Activated naive CD4-positive, alpha-beta T cell treated with anti-CD3 and anti-CD28 coated beads, Interleukin-2, amount 10 ng/mL, durations not matched to agents 7 days and 5 days (primary cell): ENCODE results near the gene INS.

ENCODE experiments used
- CTCF ChIA-PET: fragments of 350-600 bp; sonication (Branson Sonifier 250); formaldehyde crosslinking; loops from one replicate; lab custom pipeline; 2021; ENCODE audit warnings: antibody characterized with exemption; lab: Charles Lee
- DNase-seq: peaks from one replicate; pipeline ENCODE4 v3.0.0-alpha.2; 2020
- H3K27ac Mint-ChIP-seq: one replicate; pipeline ENCODE4 v1.8.0; 2021; ENCODE audit warnings: mild to moderate bottlenecking, moderate library complexity, mixed read lengths
- H3K27me3 Mint-ChIP-seq: one replicate; pipeline ENCODE4 v1.8.0; 2021; ENCODE audit warnings: mild to moderate bottlenecking, mixed read lengths
- H3K36me3 Mint-ChIP-seq: one replicate; pipeline ENCODE4 v1.8.0; 2021; ENCODE audit warnings: mixed read lengths
- H3K4me1 Mint-ChIP-seq: one replicate; pipeline ENCODE4 v1.8.0; 2021; ENCODE audit warnings: mixed read lengths
- H3K4me3 Mint-ChIP-seq: one replicate; pipeline ENCODE4 v1.8.0; 2021; ENCODE audit warnings: mild to moderate bottlenecking, moderate library complexity, mixed read lengths
- H3K9me3 Mint-ChIP-seq: one replicate; pipeline ENCODE4 v1.8.0; 2021; ENCODE audit warnings: mixed read lengths

The INS gene

DNA sequence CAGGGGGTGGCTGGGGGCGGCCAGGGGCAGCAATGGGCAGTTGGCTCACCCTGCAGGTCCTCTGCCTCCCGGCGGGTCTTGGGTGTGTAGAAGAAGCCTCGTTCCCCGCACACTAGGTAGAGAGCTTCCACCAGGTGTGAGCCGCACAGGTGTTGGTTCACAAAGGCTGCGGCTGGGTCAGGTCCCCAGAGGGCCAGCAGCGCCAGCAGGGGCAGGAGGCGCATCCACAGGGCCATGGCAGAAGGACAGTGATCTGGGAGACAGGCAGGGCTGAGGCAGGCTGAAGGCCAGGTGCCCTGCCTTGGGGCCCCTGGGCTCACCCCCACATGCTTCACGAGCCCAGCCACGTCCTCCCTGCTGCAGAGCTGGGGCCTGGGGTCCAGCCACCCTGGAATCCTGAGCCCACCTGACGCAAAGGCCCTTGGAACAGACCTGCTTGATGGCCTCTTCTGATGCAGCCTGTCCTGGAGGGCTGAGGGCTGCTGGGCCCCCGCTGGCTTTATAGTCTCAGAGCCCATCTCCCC is at the start of gene INS:
Gene INS (minus strand): TSS at position 474 of the 524 bp plus-strand sequence. CDS start 238 bp downstream, at position 236.
- CTCF ChIA-PET, result no interaction called here
- Mint-ChIP-seq H3K4me3 (no peak within 1 kb of the TSS), H3K36me3 (no peaks in the 10 kb centered on the region), H3K27me3 (peaks cover 3% of the 10 kb centered on the region), H3K9me3 (no peaks in the 10 kb centered on the region), H3K27ac (no peak within 1 kb of the TSS), H3K4me1 (no peaks in the 10 kb centered on the region)
- no peak for DNase-seq

DNA sequence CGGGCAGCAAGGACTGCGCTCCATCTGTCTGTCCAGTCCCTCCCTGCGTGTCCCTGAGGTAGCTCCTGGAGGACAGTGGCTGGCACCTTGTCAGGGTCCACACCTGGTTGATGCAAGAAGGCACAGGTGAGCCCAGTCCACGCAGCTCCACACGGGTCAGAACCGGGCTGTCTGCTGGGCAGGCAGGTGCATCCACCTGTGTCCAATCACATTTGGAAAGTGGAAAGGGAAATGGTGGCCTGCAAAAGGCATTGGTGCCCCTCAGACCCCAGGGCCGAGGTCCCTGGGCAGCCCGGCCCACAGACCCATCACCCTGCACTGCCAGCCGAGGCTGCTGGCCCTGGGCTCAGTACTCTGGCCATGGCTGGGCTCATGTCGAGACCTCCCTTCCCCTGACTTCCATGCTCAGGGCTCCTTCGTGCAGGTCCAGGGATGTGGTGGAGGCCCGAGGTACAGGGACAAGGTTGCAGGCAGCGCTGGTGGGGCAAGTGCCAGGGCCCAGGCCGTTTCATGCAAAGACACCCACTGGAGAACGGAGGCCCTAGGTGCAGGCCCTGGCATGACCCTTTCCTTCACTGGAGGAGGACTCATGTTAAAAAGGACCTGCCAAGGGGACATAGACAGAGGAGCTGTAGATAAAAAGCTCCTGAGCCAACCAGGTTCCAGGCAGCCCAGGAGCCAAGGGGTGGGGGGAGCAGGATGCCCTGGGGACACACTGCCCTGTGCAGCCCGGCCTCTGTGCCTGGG is 49.5 kb upstream of the INS start:
- H3K27ac Mint-ChIP-seq, result no peak overlapping the region
- H3K36me3 Mint-ChIP-seq, result no peaks in the 10 kb centered on the region
- peak; percentile 14 for DNase-seq
- H3K27me3 Mint-ChIP-seq, result peaks cover 3% of the 10 kb centered on the region
- peaks cover 15% of the 10 kb centered on the region for H3K4me1 Mint-ChIP-seq
- no peaks in the 10 kb centered on the region for H3K9me3 Mint-ChIP-seq
- no peak overlapping the region for H3K4me3 Mint-ChIP-seq
- CTCF ChIA-PET, result no interaction called here

DNA sequence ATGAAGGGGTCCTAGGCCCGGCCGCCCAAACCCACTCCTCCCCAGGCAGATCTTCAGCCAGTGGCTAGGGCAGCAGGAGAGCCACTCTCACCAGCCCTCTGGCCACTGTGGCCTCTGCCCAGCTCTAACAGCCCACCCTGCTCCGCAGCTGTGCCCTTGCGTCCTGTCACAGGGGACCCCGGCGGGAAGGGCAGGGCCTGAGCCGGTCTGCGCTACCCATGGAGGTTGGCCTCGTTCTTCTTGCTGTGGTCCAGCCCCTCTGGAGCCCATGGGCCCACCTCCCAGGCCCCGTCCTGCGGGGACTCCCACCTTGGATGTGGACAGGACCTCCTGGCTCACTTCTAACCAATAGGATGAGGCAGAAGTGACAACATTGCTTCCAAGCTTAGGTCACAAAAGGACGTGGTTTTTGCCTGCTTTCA is 48.9 kb upstream of the INS start:
- CTCF ChIA-PET, result no interaction called here
- H3K27ac Mint-ChIP-seq, result no peak overlapping the region
- no peaks in the 10 kb centered on the region for H3K36me3 Mint-ChIP-seq

DNA sequence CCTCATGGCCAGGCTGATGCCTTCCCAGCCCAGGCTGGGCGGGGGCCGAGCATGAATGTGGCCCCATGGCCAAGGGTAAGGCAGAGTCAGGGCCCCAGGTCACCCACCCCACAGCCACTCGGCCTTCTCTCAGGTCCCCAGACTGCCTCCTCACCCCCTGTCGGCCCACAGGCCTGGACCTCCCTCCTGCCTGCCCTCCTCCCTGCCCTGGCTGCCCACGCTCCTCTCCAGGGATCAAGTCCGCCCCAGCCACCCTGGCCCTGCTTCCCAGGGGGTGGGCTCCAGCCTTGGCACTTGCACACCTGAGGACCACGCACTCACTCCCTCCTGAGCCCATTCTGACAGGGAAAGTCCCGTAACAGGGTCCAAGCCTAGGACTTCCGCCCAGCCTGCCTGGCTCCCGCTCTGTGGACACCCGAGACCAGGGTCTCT is 48.4 kb upstream of the INS start:
- H3K36me3 Mint-ChIP-seq, result no peaks in the 10 kb centered on the region
- CTCF ChIA-PET, result no interaction called here
- peaks cover 3% of the 10 kb centered on the region for H3K27me3 Mint-ChIP-seq
- H3K9me3 Mint-ChIP-seq, result no peaks in the 10 kb centered on the region
- peak; percentile 18 for DNase-seq
- H3K4me3 Mint-ChIP-seq, result no peak overlapping the region
- H3K4me1 Mint-ChIP-seq, result peaks cover 12% of the 10 kb centered on the region
- H3K27ac Mint-ChIP-seq, result no peak overlapping the region

More for the DNA sequence above, 48.9 kb upstream of the INS start:
- Mint-ChIP-seq H3K4me1 (peaks cover 15% of the 10 kb centered on the region), H3K4me3 (no peak overlapping the region), H3K9me3 (no peaks in the 10 kb centered on the region), H3K27me3 (peaks cover 3% of the 10 kb centered on the region)
- peak; percentile 11 for DNase-seq

GRCh38 chr11:2208691-2209369 is 47.8 kb upstream of the INS start:
- Mint-ChIP-seq H3K9me3 (no peaks in the 10 kb centered on the region), H3K4me3 (no peak overlapping the region), H3K4me1 (peaks cover 7% of the 10 kb centered on the region), H3K27ac (no peak overlapping the region), H3K27me3 (peaks cover 3% of the 10 kb centered on the region), H3K36me3 (no peaks in the 10 kb centered on the region)
- CTCF ChIA-PET, result no interaction called here
- peak; percentile 6 for DNase-seq

- no peaks in the 10 kb centered on the region for H3K36me3 Mint-ChIP-seq
- no peaks in the 10 kb centered on the region for H3K4me1 Mint-ChIP-seq
- DNase-seq, result no peak
- H3K4me3 Mint-ChIP-seq, result no peak overlapping the region
- CTCF ChIA-PET, result no interaction called here
- H3K27ac Mint-ChIP-seq, result no peak overlapping the region
- H3K9me3 Mint-ChIP-seq, result no peaks in the 10 kb centered on the region
- H3K27me3 Mint-ChIP-seq, result peaks cover 3% of the 10 kb centered on the region
These were observed 47.0 kb upstream of the INS start for GRCh38 chr11:2207773-2208621.

DNA sequence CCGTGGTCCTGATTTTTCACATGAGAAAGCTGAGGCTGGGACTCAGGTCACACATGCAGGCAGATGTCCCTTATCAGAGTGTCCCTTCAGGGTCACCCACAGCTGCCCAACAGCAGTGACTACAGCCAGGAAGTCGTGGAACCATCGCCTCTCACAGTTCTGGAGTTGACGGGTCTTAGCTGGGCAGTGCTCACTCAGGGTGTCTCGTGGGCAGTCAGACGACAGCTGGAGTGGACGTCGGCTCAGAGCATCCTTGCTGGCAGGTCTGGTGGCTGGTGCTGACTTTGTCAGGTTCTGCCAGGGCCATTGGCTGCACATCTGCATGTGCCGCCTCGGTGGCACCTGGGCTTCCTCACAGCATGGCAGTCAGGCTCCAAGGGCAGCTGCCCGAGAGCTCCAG is 46.2 kb upstream of the INS start:
- CTCF ChIA-PET, result interaction anchor here (1.0 kb wide), 1 partner anchor 214 kb away, joined by 3 read pairs; no protein-coding TSS in a partner anchor
- Mint-ChIP-seq H3K27ac (no peak overlapping the region), H3K4me3 (no peak overlapping the region), H3K9me3 (no peaks in the 10 kb centered on the region), H3K4me1 (no peaks in the 10 kb centered on the region), H3K36me3 (no peaks in the 10 kb centered on the region), H3K27me3 (peaks cover 3% of the 10 kb centered on the region)
- peak; percentile 10 for DNase-seq

GRCh38 chr11:2205981-2206690 is 45.1 kb upstream of the INS start:
- Mint-ChIP-seq H3K27me3 (no peaks in the 10 kb centered on the region), H3K4me1 (no peaks in the 10 kb centered on the region), H3K9me3 (no peaks in the 10 kb centered on the region), H3K27ac (no peak overlapping the region), H3K4me3 (no peak overlapping the region), H3K36me3 (no peaks in the 10 kb centered on the region)
- CTCF ChIA-PET, result no interaction called here
- peak; percentile 14 for DNase-seq

- H3K4me3 Mint-ChIP-seq, result no peak overlapping the region
- no peaks in the 10 kb centered on the region for H3K27me3 Mint-ChIP-seq
- CTCF ChIA-PET, result no interaction called here
- no peaks in the 10 kb centered on the region for H3K9me3 Mint-ChIP-seq
- no peaks in the 10 kb centered on the region for H3K4me1 Mint-ChIP-seq
- no peaks in the 10 kb centered on the region for H3K36me3 Mint-ChIP-seq
- no peak overlapping the region for H3K27ac Mint-ChIP-seq
- DNase-seq, result peak; percentile 8
These were observed 44.3 kb upstream of the INS start for GRCh38 chr11:2205214-2205720.

DNA sequence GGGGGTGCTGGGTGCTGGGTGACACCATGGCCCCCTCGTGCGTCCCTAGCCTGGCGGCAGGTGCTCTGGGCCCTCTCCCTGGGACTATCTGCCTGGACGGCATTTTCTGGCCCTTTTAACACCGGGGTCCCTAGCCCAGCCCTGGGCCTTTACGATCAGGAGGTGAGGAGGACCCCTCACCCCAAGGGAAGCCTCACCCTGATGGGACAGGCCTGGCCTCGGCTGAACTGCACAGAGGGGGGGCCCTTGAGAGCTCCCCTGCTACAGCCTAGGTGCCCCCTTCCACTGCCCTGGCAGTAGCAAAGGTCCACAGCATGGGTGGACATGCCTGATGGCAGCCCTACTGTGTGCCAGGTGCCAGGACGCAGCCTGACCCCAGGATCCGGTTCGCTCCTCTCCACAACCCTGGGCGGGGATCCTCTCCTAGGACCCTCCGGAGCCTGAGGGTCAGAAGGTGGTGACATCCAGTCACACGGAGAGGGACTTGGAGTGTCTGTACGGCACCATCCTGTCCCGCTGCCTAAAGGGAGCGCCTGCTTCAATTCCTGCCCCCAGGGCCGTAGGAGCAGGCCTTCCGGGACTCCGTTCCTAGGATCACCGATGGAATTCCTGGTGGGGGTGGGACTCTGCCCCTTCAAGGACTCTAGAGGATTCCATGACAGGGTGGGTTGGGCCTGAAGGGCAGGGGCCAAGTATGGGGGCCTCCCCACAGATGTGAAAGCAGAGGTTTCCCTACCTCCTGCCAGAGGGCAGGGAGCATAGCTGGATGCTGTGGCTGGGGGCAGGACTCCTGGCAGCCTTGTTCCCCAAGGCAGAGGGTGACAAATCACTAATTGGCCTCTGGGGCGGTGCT is 43.6 kb upstream of the INS start:
- peak; percentile 16 for DNase-seq
- CTCF ChIA-PET, result no interaction called here
- no peak overlapping the region for H3K4me3 Mint-ChIP-seq
- H3K27ac Mint-ChIP-seq, result no peak overlapping the region
- H3K4me1 Mint-ChIP-seq, result no peaks in the 10 kb centered on the region
- H3K36me3 Mint-ChIP-seq, result no peaks in the 10 kb centered on the region
- H3K27me3 Mint-ChIP-seq, result no peaks in the 10 kb centered on the region
- no peaks in the 10 kb centered on the region for H3K9me3 Mint-ChIP-seq

- Mint-ChIP-seq H3K4me3 (no peak overlapping the region), H3K27me3 (no peaks in the 10 kb centered on the region), H3K9me3 (no peaks in the 10 kb centered on the region), H3K27ac (no peak overlapping the region), H3K36me3 (no peaks in the 10 kb centered on the region), H3K4me1 (no peaks in the 10 kb centered on the region)
- CTCF ChIA-PET, result no interaction called here
- DNase-seq, result peak; percentile 7
These were observed 42.6 kb upstream of the INS start for GRCh38 chr11:2203440-2204259.

- CTCF ChIA-PET, result no interaction called here
- Mint-ChIP-seq H3K27ac (no peak overlapping the region), H3K9me3 (no peaks in the 10 kb centered on the region), H3K4me1 (no peaks in the 10 kb centered on the region), H3K27me3 (peaks cover under 1% of the 10 kb centered on the region), H3K4me3 (no peak overlapping the region), H3K36me3 (no peaks in the 10 kb centered on the region)
- no peak for DNase-seq
These were observed 42.0 kb upstream of the INS start for GRCh38 chr11:2202900-2203439.
